ENCODE measurements around the gene FGFRL1.

The FGFRL1 gene

DNA sequence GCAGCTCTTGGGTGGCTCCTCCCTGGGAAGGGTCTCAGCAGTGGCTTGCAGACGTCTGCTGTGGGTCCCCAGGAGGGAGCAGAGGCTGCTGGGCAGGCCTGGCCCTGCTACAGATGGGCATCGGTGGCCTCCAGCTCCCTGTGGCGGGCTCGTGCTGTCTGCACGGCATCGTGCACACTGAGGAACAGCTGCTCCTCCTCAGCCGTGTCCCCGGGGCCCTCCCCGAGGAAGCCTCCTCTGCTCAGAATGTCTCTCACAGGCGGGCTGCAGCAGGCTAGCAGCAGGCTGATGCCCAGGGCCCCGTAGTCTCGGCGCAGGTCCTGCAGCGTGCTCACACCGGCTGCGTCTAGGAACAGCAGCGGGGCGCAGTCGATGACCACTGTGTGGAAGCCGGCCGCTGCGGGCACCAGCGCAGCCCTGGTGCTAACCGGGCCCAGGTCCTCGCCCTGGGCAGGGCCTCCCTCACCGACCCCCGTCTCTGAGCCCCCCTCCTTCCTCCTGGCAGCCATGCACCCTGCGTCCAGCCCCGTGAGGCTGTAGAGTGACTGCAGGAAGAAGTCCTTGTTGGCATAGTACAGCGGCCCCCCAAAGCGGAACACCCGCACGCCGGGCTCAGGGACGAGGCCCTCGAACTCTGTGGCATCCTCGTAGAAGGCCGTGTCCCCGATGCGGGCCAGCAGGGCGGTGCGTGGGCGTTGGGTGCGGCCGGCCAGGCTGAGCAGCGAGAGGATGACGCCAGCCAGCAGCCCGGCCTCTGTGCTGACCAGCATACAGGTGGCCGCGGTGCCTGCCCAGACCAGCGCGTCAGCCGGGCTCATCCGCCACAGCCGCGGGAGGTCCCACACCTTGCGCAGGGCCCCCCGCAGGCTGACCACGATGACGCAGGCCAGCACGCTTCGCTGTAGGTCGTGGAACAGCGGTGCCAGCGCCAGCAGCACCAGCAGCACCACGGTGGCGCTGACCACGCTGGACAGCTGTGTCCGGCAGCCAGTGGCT is 22.4 kb upstream of the FGFRL1 start:
- DNase-seq (no peak), ATAC-seq (ENCODE audit: insufficient read depth, low read depth) (no peak)
- peak overlapping the region; percentile 83 for H3K4me2 ChIP-seq (ENCODE audit: insufficient read depth, low read length)
- no peak overlapping the region for H2AFZ ChIP-seq (ENCODE audit: low read depth, low read length)
- no peaks in the 10 kb centered on the region for H3K27me3 ChIP-seq (ENCODE audit: insufficient read depth, low read length, poor library complexity)
- H3K79me2 ChIP-seq (ENCODE audit: insufficient read depth, low read length), result peaks cover 27% of the 10 kb centered on the region
- H3K36me3 ChIP-seq (ENCODE audit: insufficient read depth, low read length), result peaks cover 31% of the 10 kb centered on the region
- no peaks in the 10 kb centered on the region for H3K9me3 ChIP-seq (ENCODE audit: insufficient read depth, low read length, severe bottlenecking)
- no peak overlapping the region for H3K9ac ChIP-seq (ENCODE audit: low read depth, low read length)
- H3K27ac ChIP-seq (ENCODE audit: low read length), result no peak overlapping the region
- H3K4me1 ChIP-seq (ENCODE audit: insufficient read depth, low read length), result peaks cover 34% of the 10 kb centered on the region
- H4K20me1 ChIP-seq (ENCODE audit: insufficient read depth, low read length), result peaks cover 29% of the 10 kb centered on the region
- TF ChIP-seq EZH2 (IDR thresholded peaks at IDR 0.05; ENCODE audit: borderline replicate concordance, low read depth, low read length, severe bottlenecking), result no peak
- TF ChIP-seq, protein P1, sequence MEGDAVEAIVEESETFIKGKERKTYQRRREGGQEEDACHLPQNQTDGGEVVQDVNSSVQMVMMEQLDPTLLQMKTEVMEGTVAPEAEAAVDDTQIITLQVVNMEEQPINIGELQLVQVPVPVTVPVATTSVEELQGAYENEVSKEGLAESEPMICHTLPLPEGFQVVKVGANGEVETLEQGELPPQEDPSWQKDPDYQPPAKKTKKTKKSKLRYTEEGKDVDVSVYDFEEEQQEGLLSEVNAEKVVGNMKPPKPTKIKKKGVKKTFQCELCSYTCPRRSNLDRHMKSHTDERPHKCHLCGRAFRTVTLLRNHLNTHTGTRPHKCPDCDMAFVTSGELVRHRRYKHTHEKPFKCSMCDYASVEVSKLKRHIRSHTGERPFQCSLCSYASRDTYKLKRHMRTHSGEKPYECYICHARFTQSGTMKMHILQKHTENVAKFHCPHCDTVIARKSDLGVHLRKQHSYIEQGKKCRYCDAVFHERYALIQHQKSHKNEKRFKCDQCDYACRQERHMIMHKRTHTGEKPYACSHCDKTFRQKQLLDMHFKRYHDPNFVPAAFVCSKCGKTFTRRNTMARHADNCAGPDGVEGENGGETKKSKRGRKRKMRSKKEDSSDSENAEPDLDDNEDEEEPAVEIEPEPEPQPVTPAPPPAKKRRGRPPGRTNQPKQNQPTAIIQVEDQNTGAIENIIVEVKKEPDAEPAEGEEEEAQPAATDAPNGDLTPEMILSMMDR (IDR thresholded peaks at IDR 0.05; ENCODE audit: borderline replicate concordance, extremely low read depth, low read length, poor library complexity, severe bottlenecking), result no peak
- no peak overlapping the region; a peak in 1 of 4 replicates for H3K4me3 ChIP-seq (ENCODE audit: low read depth in 1 of 2, low read length in 2 of 2)

DNA sequence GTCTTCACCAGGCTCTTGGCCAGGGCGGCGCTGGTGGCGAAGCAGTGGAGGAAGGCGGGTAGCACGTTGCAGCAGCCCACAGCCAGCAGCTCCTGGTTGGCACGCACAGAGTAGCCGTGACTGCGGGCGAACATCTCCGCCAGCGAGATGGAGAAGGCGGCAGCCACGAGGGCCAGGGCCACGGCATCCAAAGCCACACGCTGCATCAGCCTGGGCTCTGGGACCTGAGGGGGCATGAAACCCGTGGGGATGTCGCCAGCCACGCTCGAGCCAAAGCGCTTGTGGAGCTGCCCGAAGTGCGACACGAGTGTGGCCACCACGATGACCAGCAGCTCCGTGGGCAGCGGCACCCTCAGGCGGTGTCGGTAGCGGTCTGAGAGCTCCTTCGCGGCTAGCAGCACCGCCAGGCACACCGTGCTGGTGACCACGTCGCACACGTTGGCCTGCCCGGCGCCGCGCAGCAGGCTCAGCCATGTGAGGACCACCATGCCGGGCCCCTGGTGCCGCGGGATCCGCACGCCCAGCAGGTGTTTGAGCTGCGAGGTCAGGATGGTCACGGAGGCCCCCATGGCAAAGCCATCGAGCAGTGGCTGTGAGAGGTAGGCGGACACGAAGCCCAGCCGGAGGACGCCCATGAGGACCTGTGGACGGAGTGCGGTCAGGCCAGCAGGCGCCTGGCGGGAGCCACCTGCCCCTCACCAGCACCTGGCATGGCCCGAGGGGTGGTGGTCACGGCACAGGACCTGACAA is 21.5 kb upstream of the FGFRL1 start:
- H3K27me3 ChIP-seq (ENCODE audit: insufficient read depth, low read length, poor library complexity), result no peaks in the 10 kb centered on the region
- no peak overlapping the region for H3K4me2 ChIP-seq (ENCODE audit: insufficient read depth, low read length)
- TF ChIP-seq EZH2 (IDR thresholded peaks at IDR 0.05; ENCODE audit: borderline replicate concordance, low read depth, low read length, severe bottlenecking), result no peak
- TF ChIP-seq, protein P1 (IDR thresholded peaks at IDR 0.05; ENCODE audit: borderline replicate concordance, extremely low read depth, low read length, poor library complexity, severe bottlenecking), result no peak
- DNase-seq (no peak), ATAC-seq (ENCODE audit: insufficient read depth, low read depth) (no peak)
- H3K27ac ChIP-seq (ENCODE audit: low read length), result no peak overlapping the region
- H3K36me3 ChIP-seq (ENCODE audit: insufficient read depth, low read length), result peaks cover 31% of the 10 kb centered on the region
- no peak overlapping the region for H3K9ac ChIP-seq (ENCODE audit: low read depth, low read length)
- peaks cover 33% of the 10 kb centered on the region for H3K4me1 ChIP-seq (ENCODE audit: insufficient read depth, low read length)
- peaks cover 29% of the 10 kb centered on the region for H4K20me1 ChIP-seq (ENCODE audit: insufficient read depth, low read length)
- no peak overlapping the region for H3K4me3 ChIP-seq (ENCODE audit: low read depth in 1 of 2, low read length in 2 of 2)
- H3K9me3 ChIP-seq (ENCODE audit: insufficient read depth, low read length, severe bottlenecking), result no peaks in the 10 kb centered on the region
- H2AFZ ChIP-seq (ENCODE audit: low read depth, low read length), result no peak overlapping the region
- H3K79me2 ChIP-seq (ENCODE audit: insufficient read depth, low read length), result peaks cover 27% of the 10 kb centered on the region

DNA sequence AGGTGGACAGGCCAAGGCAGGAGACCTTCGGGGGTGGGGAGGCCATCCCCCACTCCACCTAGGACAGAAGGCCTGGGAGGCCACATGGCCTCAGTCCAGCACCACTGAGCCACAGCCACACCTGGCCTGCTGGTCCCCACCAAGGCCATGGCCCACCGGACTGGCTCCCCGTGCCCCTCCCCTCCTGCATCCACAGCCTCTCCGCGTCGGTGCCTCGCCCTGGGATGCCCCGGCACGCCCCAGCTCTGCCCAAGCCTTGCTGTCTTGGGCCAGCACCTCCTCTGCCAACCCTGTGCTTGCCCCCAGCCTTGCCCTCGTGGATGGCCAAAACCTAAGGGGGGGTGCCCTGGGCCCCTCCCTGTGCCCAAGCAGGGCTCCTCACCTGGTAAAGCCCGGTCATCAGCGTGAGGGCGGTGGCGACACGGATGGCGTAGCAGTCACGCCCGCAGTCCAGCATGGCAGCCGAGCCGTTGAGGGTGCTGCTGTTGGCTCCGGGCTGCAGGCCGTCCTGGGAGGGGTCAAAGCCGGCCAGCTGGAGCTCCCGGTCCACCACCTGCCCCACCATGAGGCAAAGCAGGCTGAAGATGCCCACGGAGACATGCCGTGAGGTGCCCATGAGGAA is 20.6 kb upstream of the FGFRL1 start:
- Histone ChIP-seq H3K79me2 (ENCODE audit: insufficient read depth, low read length) (peaks cover 24% of the 10 kb centered on the region), H3K9ac (ENCODE audit: low read depth, low read length) (no peak overlapping the region), H3K27me3 (ENCODE audit: insufficient read depth, low read length, poor library complexity) (no peaks in the 10 kb centered on the region), H4K20me1 (ENCODE audit: insufficient read depth, low read length) (peaks cover 32% of the 10 kb centered on the region), H3K27ac (ENCODE audit: low read length) (no peak overlapping the region), H3K9me3 (ENCODE audit: insufficient read depth, low read length, severe bottlenecking) (no peaks in the 10 kb centered on the region), H3K4me1 (ENCODE audit: insufficient read depth, low read length) (peaks cover 23% of the 10 kb centered on the region), H2AFZ (ENCODE audit: low read depth, low read length) (no peak overlapping the region), H3K36me3 (ENCODE audit: insufficient read depth, low read length) (peaks cover 31% of the 10 kb centered on the region), H3K4me3 (ENCODE audit: low read depth in 1 of 2, low read length in 2 of 2) (no peak overlapping the region), H3K4me2 (ENCODE audit: insufficient read depth, low read length) (no peak overlapping the region)
- no peak for DNase-seq
- no peak for ATAC-seq (ENCODE audit: insufficient read depth, low read depth)
- TF ChIP-seq, protein P1 (IDR thresholded peaks at IDR 0.05; ENCODE audit: borderline replicate concordance, extremely low read depth, low read length, poor library complexity, severe bottlenecking), result no peak
- TF ChIP-seq EZH2 (IDR thresholded peaks at IDR 0.05; ENCODE audit: borderline replicate concordance, low read depth, low read length, severe bottlenecking), result no peak

Data from DND-41 (cell line).